HG03342 (cell line): ENCODE measurements around the gene NMNAT3.

Experiments used
- ATAC-seq: cut with Tn5 transposase; IDR thresholded peaks from one replicate; pipeline ENCODE4 v1.9.1; 2021; ENCODE audit warnings: mild to moderate bottlenecking, moderate library complexity; ENCODE audit not compliant: unreplicated experiment

NMNAT3 gene

DNA sequence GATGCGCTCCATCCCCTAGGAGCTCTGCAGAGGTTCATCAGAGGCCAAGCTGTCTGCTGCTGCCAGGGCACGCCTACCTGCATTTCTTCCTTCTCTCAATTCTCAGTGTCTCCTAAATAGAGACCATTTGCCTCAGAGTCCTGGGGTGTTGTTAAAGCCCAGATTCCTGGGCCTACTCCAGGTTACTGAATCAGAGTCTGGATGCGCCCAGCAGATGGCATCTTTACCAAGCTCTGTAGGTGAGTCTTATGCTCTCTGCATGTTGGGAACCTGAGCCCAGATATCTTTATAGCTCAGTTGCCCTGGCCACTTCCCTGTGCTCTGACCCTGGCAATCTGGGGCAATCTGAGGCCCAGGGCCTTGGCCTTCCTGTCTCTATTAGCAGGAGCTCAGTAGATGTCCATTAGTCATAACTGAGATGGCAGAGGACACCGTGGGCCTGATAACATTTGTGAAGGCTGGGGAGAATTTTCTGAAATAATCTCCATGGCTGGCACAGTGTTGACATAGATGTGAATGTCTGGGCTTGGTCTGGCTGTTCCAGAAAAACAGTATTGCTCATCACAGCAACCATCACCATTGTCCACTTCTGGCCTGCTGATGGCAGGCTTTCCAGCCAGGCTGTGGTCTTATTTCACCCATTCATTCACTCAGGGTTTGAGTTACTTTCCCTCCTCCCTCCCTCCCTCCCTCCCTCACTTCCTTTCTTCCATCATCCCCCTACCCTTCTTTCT, 125.0 kb downstream of the NMNAT3 start:
- no peak for ATAC-seq

DNA sequence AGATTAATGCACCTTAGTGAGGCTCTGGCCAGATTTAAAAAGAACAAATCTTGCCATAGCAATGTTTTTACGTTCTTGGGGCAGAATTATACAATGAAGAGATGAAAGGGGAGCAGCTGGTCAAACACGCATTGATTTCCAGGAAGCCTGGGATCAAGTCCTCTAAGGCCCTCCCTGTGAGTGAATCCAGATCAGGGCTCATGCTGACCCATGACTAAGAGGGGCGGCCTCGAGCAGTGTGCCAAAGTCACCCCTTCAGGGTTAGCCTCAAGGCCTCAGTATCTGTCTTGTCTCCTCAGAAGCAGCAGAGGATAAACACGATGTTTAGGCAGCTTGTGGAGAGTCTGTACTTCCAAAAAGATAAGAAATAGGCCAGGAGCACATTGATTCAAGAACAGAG, 129.0 kb downstream of the NMNAT3 start:
- no peak for ATAC-seq

DNA sequence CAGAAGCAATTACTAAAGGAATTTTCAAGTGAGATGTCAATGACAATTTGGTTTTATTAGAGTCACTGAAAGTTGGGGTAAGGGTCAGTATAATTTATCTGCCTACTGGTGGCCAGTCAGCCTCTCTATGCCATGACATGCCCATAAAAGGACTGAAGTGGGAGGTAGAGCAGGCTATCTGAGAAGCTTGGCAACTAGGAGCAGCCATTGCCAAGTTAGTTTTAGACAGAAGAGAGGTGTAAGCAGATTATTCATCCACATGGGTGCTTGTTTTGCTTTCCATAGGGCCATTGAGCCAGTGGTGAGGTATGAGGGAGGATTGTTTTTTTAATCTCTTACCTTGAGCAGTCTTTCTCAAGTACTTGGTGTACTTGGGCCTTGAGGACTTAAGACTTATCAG, 130.1 kb downstream of the NMNAT3 start:
- no peak for ATAC-seq

DNA sequence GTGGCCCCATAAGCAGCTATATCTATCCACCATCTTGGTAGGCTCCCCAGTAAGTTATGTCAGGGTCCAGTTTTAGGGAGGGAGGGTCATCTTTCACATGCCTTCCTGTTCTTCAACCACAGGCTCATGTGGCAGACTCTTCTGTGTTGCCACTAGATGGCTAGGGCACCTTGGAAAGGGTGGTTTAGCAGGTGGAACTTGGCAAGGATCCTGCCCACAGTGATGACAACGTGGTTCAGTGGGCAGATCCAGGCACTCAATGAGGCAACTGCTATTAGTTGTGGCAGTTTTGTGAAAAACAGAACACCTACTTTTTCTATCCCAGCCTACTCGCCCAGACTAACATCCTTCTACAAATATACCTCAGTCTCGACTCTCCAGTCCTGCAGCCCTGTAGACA, 131.0 kb downstream of the NMNAT3 start:
- no peak for ATAC-seq

DNA sequence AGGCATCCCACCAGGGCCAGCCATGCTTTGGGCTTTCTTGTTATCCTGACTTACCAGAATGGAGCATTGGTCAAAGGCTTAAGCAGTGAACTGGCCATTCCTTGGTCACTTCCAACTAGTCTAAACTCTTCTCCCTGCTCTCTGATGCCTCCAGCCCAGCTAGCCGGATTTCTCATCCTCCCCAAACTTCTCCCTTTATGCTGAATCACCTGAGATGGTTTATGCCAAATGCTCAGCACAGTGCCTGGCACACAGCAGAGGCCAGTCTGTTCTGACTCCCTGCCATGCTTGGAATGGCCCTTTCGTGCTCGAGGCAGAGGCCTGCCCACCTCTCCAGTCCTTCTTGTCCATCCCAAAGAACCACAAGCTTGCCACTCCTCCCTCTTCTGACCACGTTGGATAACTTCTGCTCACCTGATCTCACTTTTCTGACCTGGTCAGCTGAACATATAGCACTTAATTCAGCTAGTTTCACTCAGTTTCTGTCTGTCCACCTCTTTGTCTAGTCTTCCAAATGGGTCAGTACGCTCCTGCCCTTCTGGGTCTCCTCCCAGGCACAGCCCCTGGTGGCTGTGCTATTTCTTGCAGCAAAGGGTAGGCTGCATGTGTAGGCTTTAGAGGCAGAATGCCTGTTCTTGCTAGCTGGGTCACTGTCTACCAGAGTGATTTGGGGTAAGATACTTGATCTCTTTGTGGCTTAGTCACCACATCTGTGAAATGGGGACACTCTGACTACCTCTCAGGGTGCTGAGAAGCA, 136.1 kb downstream of the NMNAT3 start:
- ATAC-seq = no peak

DNA sequence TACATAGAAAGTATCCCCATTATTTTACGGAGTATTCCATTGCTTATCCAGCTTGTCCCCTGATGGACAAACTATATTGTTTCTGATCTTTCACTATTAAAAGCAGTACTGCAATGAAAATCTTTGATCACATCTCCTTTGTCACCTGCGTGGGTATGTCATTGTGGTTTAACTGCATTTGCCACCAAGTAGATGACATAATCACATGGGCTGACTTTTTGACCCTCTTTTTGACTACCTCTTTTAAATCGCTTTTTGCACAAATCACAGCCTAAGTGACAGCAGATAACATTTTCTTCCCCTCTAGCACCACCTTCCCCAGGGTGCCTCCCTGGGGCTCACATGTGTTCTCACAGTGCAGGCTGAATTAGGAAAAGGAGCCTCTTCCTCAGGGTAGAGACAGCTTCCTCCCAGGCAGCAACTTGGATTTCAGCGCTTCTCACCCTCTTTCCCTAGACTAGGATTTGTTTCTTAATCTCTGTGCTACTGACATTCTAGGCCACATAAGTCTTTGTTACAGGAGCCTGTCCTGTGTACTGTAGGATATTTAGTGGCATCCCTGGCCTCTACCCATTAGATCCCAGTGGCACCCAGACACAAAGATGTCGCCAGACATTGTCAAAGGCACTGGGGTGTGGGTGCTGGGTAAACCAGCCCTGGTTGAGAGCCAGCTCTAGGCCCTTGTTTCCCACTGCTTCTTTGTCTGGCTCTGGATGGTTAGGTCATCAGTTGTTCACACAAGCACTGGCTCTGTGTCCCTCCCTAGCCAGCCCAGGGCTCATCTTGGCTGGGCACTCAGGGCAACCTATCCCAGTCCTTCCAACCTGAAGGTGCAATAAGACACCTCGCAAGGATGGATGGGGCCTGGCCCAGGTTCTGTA, 136.9 kb downstream of the NMNAT3 start:
- ATAC-seq = no peak

DNA sequence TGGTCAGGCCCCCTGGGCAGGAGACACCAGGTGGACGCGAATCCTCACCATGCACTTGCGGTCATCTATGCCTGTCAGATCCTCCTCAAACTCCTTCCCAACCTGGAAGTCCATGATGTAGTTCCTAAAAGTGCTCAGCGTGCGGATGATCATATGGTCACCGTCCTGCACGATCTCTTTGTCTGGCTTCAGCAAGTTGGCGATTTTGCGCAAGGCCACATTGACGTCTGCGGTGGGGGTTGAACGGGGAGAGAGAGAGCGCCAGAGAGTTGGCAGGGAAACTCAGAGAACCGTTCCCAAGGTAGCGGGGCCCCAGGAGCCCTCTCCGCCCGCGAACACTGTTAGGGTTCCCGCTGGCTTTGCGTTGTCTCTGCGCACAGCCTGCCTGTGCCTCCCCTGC, 139.0 kb downstream of the NMNAT3 start:
- no peak for ATAC-seq

DNA sequence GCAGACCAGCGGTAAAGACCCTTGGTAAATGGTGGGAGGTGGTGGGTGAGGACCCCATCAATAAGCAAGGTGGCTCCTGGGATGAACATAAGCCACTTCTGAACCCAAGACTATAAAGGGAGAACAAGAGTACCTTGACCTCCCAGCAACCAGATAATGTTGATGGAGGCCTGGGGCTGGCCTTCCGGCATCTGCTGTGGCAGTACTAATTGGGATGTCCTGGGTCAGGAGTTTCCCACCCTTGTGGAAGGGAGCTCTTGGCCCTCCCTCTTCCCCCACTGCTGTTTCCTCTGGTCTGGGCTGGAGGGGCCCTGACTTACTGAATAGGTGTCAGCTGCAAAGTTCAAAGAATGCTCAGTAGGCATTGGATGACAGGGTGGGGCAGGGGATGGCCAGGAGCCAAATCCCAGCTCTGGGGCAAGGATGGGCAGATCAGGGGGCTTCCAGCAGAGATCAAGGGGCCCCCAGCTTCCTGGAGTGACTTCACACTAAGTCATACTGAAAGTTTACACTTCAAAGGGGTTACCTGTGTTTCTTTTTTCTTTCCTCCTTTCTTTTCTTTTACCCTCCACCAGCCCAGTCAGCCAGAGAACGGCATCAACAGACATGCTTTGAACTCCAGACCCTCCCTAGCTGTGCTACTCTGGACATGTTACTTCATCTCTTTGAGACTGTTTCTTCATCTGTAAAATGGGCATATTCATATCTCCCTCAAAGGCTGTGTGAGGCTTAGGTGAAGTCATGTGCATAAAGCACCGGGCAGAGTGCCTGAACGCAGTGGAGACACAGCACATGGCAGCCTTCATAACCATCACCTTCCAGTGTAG, 139.8 kb downstream of the NMNAT3 start:
- ATAC-seq = no peak

DNA sequence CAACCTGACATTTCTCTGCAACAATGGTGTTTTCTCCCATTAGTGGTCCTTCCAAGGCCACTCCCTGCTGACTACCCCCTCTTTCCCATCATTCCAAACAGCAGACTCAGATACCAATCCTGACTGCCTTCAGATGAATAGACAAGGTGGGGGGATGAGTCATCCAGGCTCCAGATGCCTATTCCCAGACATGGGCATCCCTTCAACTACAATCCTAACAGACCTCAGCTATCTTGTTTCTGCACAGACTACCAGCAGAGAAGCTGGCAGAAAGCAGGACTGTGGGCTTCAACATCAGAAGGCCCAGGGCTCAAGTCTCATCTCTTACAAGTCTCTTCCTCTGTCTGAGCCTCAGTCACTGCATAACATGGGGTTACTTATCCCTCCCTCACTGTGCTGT, 140.4 kb downstream of the NMNAT3 start:
- no peak for ATAC-seq

DNA sequence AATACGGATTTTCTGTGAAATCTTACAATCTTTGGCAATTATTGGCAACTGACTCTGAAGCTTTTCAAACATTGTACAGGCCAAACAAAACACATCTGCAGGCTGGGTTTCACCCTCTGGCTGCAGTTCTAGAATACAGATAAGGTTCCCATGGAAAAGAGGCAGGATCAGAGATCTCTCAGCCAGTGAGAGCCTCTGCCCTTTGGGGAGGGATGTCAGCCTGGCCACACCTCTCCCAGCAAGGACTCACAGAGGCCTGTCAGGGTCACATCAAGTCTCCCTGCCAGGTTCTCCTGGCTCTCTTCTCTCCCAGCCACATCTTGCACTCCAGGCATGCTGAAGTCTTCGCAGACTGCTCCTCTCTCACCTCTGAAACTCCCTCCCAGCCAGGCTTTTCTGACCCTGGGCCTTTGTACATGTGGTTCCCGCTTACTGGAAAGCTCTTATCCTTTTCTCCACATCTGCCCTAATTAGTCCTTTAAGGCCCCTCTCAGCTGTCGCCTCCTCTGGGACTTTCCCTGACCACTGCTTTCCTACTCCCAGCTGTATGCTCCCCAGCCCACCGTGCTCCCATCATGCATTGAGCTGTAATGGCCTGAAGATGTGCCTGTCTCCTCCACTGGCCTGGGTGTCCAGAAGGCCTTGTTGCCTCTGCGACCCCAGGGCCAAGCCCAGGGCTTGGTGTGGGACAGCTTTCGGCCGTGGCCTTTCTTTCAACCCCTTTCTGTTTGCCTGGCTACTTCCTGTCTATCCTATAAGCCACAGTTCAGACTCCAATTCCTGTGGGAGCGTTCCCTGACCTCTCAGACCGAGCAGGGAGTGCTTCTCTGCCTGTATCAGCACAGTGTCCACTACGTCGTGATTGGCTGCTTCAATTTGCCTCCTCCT, 142.5 kb downstream of the NMNAT3 start:
- no peak for ATAC-seq

DNA sequence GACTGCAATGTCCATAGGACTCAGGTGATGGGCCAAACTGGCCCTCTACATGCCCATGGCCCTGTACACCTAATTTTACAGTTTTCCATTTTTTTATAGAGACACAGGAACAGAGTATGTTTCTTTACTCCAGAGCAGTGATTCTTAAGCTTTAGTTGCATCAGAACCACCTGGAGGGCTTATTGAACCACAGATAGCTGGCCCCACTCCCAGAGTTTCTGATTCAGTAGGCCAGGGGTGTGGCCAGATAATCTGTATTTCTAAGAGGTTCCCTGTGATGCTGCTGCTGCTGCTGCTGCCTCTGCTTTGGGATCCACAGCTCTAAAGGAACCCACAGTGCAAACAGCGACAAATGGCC, 143.3 kb downstream of the NMNAT3 start:
- peak; percentile 56 for ATAC-seq

DNA sequence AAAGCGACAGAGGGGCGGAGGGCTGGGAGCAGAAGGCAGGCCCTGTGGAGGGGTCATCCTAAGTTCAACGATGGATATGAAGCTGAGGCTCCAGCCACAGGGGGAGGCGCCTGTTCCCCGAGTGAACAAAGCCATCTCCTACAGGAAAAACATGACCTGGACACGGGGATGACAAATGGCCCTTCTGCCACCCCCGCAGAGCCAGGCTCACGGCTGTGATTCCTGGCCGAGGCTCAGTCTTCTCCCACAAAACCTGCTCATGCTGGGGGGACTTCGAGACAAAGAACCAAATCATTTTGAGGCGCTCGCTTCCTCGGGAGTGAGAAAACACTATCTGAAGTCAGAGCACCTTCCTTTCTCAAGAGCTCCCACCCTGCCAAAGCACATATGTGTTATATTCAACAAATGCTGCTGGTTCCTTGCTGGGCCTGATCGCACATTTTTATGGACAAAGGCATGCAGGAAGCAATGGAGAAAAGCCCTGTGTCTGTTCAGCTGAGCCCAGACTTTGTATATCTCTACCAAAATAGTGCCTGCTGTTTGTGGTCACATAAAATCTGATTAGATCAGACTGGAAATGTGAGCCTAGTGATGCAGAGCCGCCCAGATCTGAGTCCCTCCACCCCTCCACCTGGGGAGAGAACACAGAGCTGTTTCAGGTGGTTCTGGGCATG, 143.9 kb downstream of the NMNAT3 start:
- ATAC-seq = peak; percentile 64

DNA sequence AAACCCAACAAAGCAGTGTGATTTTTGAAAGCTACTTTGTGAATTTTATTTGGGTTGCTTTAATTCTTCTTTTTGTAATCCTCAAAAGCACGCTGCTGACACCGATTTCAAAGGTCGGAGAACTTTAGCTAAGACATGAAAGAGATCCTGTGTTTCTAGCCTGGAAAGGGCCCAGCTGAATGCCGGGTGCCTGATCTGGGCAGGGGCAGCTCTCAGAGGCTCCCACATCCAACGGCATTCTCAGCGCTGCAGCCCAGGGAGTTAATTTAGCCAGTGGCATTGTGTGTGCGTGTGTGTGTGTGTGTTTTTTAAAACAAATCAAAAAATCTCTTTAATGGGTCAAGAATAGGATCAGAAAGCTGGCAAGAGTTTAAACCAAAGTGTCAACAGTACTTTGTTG, 144.8 kb downstream of the NMNAT3 start:
- no peak for ATAC-seq

DNA sequence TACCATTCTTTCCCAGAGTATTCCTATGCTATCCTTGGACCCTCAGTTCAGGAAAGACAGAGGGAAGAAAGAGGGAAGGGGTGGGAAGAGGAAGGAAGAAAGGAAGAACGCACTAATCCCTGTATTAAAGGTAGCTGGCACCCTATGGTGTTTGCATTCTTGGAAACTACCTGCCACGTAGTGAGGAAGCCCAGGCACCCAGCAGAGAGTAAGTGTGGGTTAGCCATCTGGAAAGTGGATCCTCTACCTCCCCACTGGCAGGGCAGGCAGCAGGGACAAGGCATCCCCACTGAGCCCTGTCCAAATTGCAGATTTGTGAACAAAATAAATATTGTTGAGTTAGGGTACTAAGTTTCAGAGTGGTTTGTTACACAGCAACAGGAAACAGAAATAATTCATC, 147.1 kb downstream of the NMNAT3 start:
- ATAC-seq = no peak

DNA sequence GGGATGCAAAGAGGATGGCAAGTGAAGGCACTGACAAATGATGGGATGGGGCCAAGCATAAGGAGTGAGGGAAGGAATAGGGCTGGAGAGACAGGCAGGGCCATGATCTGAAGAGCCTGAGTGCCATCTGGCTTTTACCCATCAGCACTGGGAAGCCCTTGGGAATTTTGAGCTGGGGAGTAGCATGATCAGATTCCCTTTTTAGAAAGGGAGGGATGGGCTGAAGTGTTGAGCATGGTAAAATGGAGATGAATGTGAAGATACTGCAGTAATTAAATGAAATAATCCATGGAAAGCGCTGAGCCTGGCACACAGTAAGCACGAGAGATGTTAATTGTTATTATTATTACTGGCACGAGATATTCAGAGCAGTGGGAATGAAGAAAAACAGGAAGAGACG, 148.1 kb downstream of the NMNAT3 start:
- ATAC-seq = no peak

DNA sequence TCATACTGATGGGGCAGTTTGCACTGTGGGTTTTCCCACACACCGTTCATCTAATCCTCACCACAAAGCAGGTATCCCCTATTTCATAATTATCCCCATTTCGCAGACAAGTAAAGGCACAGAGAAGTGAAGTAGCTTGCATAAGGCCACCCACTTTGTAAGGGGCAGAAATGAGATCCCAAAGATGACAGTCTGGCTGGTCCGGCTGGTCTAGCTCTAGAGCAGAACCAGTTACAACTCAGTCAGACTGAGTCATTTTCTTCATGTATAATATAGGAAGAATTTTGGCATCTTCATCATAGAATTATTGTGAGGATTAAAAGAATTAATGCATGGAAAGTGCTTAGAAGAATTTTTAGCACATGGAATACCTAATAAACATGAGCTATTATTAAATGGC, 148.8 kb downstream of the NMNAT3 start:
- no peak for ATAC-seq

DNA sequence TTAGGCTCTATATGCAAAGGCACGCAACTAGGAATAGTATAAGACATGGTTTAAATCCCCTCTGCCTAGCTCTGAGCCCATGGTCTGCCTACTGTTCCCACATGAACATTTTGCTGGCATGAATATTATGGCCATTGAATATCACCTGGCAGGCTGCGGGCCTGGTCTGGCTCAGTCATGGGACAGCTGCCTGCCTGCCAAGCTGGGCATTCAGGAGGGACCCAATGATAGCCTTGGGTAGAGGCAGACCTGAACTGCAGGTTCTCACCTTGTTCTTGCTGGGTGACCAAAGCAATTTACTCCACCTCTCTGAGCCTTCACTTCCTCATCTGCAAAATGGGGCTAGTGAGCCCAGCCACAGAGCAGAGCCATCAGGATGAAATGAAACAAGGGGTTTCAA, 149.5 kb downstream of the NMNAT3 start:
- no peak for ATAC-seq

DNA sequence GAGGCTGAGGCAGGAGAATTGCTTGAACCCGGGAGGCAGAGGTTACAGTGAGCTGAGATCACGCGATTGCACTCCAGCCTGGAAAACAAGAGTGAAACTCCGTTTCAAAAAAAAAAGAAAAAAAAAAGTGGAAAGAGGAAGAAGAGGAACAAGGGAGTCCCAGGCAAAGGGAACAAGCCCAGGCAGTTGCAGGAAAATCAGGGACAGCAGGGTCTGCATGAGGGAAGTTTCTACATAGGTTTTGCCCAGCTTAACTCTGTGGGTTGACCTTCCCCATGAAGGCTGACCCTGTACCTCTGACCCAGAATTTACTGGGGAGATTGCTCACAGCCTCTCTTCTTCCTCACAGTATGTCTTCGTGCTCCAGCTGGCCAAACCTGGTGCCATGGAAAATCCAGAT, 150.5 kb downstream of the NMNAT3 start:
- no peak for ATAC-seq

DNA sequence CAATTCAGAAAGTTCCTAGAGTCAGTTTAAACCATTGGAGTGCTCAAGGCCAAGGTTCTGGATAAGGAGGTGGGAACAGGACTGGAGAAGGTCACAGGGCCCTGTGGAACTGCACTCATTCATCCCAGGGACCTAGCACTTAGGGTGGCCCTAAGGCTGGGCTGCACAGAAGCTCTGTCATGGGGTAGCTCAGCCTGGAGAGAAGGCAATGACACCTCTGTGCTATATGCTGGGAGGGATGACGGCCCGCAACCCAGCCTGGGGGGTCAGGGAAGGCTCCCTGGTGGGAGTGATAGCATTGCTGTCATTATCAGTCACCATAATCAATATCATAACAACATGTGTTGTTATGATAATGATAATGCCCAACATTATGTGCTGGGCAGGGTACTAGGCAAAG, 151.6 kb downstream of the NMNAT3 start:
- ATAC-seq = no peak
